ENCODE results near the gene SLC1A5.
A peak's percentile ranks its signal among the peaks of the same experiment; 100 is the strongest.

Gene SLC1A5

GRCh38 chr19:46803555-46803954 lies 15.2 kb upstream of the SLC1A5 start:
- ChIA-PET CTCF (interaction anchor here (0.5 kb wide), 1 partner anchor 24 kb away, joined by 3 read pairs; no protein-coding TSS in a partner anchor), POLR2A (ENCODE audit: low non-redundant PET) (no interaction called here)
- no peak for TF ChIP-seq CTCF (conservative IDR thresholded peaks at IDR 0.05; ENCODE audit: low read depth)
- no peak overlapping the region for H3K27ac ChIP-seq
- DNase-seq (ENCODE audit: low spot score), result no peak

- ChIA-PET CTCF (interaction anchor here (0.7 kb wide), 1 partner anchor 148 kb away, joined by 4 read pairs; no protein-coding TSS in a partner anchor), POLR2A (ENCODE audit: low non-redundant PET) (no interaction called here)
- TF ChIP-seq CTCF (conservative IDR thresholded peaks at IDR 0.05; ENCODE audit: low read depth), result no peak
Measured at GRCh38 chr19:46802152-46802551, 13.8 kb upstream of the SLC1A5 start.

GRCh38 chr19:46798713-46799112 lies 10.3 kb upstream of the SLC1A5 start:
- ChIA-PET CTCF (no interaction called here), POLR2A (ENCODE audit: low non-redundant PET) (no interaction called here)
- no peak overlapping the region for H3K27ac ChIP-seq
- DNase-seq (ENCODE audit: low spot score), result no peak
- no peak for TF ChIP-seq CTCF (conservative IDR thresholded peaks at IDR 0.05; ENCODE audit: low read depth)

More at GRCh38 chr19:46802152-46802551, 13.8 kb upstream of the SLC1A5 start:
- DNase-seq (ENCODE audit: low spot score), result no peak
- no peak overlapping the region for H3K27ac ChIP-seq

- ChIA-PET CTCF (interaction anchor here (1.4 to 1.6 kb wide), 2 partner anchors 40 to 42 kb away, joined by 5 to 6 read pairs; no protein-coding TSS in a partner anchor), POLR2A (ENCODE audit: low non-redundant PET) (interaction anchor here (1.0 kb wide), 1 partner anchor 9 kb away, joined by 4 read pairs; the partner anchor contains the start of gene SLC1A5)
- DNase-seq (ENCODE audit: low spot score), result no peak
- H3K27ac ChIP-seq, result no peak overlapping the region
- no peak for TF ChIP-seq CTCF (conservative IDR thresholded peaks at IDR 0.05; ENCODE audit: low read depth)
Measured at GRCh38 chr19:46797881-46798280, 9.5 kb upstream of the SLC1A5 start.

GRCh38 chr19:46791944-46792343 lies 3.5 kb upstream of the SLC1A5 start:
- H3K27ac ChIP-seq, result no peak overlapping the region
- POLR2A ChIA-PET (ENCODE audit: low non-redundant PET), result no interaction called here
- no peak for DNase-seq (ENCODE audit: low spot score)
- TF ChIP-seq CTCF (conservative IDR thresholded peaks at IDR 0.05; ENCODE audit: low read depth), result no peak
- CTCF ChIA-PET, result no interaction called here

- H3K27ac ChIP-seq, result peak overlapping the region; percentile 99
- POLR2A ChIA-PET (ENCODE audit: low non-redundant PET), result no interaction called here
- TF ChIP-seq CTCF (conservative IDR thresholded peaks at IDR 0.05; ENCODE audit: low read depth), result no peak
- CTCF ChIA-PET, result interaction anchor here (0.6 to 0.7 kb wide), 3 partner anchors 8 to 51 kb away, joined by 3 to 5 read pairs (median 3); no protein-coding TSS in a partner anchor
- no peak for DNase-seq (ENCODE audit: low spot score)
Measured at GRCh38 chr19:46789371-46789770, 977 bp upstream of the SLC1A5 start.
